ENCODE measurements around the gene GALNT3. TPM values are rescaled to one million over a fixed set of nuclear protein-coding genes. Genes with fewer than 3 reads are reported as not detected.

Gene GALNT3
- total and polyA plus RNA-seq, 2 donors (not counting 1 experiment from before 2014, with no cell fraction given): 5.7 to 15.9 TPM

DNA sequence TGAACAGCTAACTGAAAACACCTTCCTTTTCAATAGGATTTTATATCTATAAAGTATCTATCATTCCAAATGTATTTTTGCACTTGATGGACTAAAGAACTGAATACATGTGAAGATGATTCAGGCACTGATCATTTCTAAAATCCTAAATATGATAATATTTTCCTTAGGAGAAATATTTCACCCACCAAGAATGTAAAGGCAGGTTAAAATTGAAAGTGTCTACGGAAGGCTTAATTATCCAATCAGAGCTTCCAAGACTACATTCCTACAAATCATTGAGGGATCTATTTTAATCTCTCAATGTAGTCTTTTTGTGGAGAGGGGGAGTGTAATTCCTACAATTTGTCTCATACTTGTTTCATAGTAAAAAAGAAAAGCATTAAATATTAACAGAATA, 3.6 kb downstream of the GALNT3 start:
- ChIA-PET POLR2A (no interaction called here), CTCF (no interaction called here)
- no peak for ATAC-seq (ENCODE audit: low read depth)
- Mint-ChIP-seq H3K27me3 (no peaks in the 10 kb centered on the region), H3K9me3 (ENCODE audit: insufficient read depth) (no peaks in the 10 kb centered on the region), H3K4me3 (no peak overlapping the region), H3K27ac (no peak overlapping the region), H3K4me1 (peaks cover 47% of the 10 kb centered on the region)
- H4K20me1 ChIP-seq (ENCODE audit: control insufficient read depth, insufficient read depth, low read length, poor library complexity, severe bottlenecking): peaks cover 4% of the 10 kb centered on the region
- DNase-seq: no peak
- peaks cover 65% of the 10 kb centered on the region for H3K79me2 ChIP-seq (ENCODE audit: control insufficient read depth, insufficient read depth, low read length)
- no peaks in the 10 kb centered on the region for H3K27me3 ChIP-seq (replicated peaks in 1 of 4; ENCODE audit: control extremely low read depth in 1 of 4, control insufficient read depth in 3 of 4, insufficient read depth in 4 of 4, low read length in 3 of 4)
- peaks cover 0 to 3% of the 10 kb centered on the region in 2 experiments for H3K36me3 ChIP-seq (replicated peaks in 1 of 2; ENCODE audit: control extremely low read depth in 1 of 2, control insufficient read depth in 1 of 2, extremely low read depth in 1 of 2, insufficient read depth in 2 of 2, low read length in 1 of 2)
- H3K9ac ChIP-seq (ENCODE audit: low read length): no peak overlapping the region
- no peak overlapping the region for H3K4me3 ChIP-seq (ENCODE audit: control extremely low read depth in 1 of 5, extremely low read depth in 1 of 5, insufficient read depth in 1 of 5, low read depth in 2 of 5, low read length in 4 of 5)
- TF ChIP-seq EZH2 (IDR thresholded peaks at IDR 0.05; ENCODE audit: borderline replicate concordance, insufficient read depth, low read depth, low read length, poor library complexity, severe bottlenecking): no peak
- TF ChIP-seq, protein P1, sequence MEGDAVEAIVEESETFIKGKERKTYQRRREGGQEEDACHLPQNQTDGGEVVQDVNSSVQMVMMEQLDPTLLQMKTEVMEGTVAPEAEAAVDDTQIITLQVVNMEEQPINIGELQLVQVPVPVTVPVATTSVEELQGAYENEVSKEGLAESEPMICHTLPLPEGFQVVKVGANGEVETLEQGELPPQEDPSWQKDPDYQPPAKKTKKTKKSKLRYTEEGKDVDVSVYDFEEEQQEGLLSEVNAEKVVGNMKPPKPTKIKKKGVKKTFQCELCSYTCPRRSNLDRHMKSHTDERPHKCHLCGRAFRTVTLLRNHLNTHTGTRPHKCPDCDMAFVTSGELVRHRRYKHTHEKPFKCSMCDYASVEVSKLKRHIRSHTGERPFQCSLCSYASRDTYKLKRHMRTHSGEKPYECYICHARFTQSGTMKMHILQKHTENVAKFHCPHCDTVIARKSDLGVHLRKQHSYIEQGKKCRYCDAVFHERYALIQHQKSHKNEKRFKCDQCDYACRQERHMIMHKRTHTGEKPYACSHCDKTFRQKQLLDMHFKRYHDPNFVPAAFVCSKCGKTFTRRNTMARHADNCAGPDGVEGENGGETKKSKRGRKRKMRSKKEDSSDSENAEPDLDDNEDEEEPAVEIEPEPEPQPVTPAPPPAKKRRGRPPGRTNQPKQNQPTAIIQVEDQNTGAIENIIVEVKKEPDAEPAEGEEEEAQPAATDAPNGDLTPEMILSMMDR (IDR thresholded peaks at IDR 0.05): no peak
- no peak overlapping the region for H3K27ac ChIP-seq (ENCODE audit: low read length in 2 of 2)
- no peak overlapping the region for H2AFZ ChIP-seq (ENCODE audit: insufficient read depth, low read depth, low read length, poor library complexity, severe bottlenecking)
- no peak overlapping the region for H3K4me2 ChIP-seq (replicated peaks; ENCODE audit: low read depth, low read length, poor library complexity, severe bottlenecking)
- intact Hi-C loops (cut with micrococcal nuclease): loop anchor here (5.0 to 10.0 kb wide), 2 partner anchors 48 to 54 kb away; no protein-coding TSS in a partner anchor
- WGBS (ENCODE audit: insufficient coverage): no CpG with 5 or more reads among the region's 1 CpG
- H3K4me1 ChIP-seq (ENCODE audit: control insufficient read depth in 2 of 2, insufficient read depth in 2 of 2, low read length in 2 of 2): peaks cover 19% of the 10 kb centered on the region in 2 donors
- no peaks in the 10 kb centered on the region for H3K9me3 ChIP-seq (ENCODE audit: control extremely low read depth in 1 of 3, control insufficient read depth in 2 of 3, insufficient read depth in 1 of 3, low read length in 2 of 3)

DNA sequence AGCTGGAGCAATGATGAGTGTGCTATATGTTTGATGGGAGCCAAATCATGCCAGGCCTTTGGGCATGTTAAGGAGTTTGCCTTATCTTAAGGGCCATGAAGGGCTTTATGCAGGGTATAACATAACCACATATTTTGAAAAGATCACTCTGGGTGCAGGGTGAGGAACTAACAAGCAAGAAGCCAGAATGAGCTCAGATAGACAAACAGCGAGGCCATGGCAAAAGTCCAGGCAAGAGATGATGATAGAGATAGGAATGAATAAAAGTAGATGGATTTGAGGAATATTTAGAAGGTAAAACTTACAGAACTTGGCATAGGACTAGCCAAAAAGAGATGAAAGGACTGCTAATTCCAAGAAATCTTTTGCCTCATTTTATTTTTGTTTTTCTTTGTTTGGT, 6.7 kb downstream of the GALNT3 start:
- Histone ChIP-seq H3K9ac (ENCODE audit: low read length) (no peak overlapping the region), H3K79me2 (ENCODE audit: control insufficient read depth, insufficient read depth, low read length) (peaks cover 68% of the 10 kb centered on the region), H3K4me3 (ENCODE audit: control extremely low read depth in 1 of 5, extremely low read depth in 1 of 5, insufficient read depth in 1 of 5, low read depth in 2 of 5, low read length in 4 of 5) (no peak overlapping the region), H3K27ac (ENCODE audit: low read length in 2 of 2) (no peak overlapping the region), H2AFZ (ENCODE audit: insufficient read depth, low read depth, low read length, poor library complexity, severe bottlenecking) (no peak overlapping the region), H3K36me3 (replicated peaks in 1 of 2; ENCODE audit: control extremely low read depth in 1 of 2, control insufficient read depth in 1 of 2, extremely low read depth in 1 of 2, insufficient read depth in 2 of 2, low read length in 1 of 2) (peaks cover 0 to 6% of the 10 kb centered on the region in 2 experiments), H3K9me3 (ENCODE audit: control extremely low read depth in 1 of 3, control insufficient read depth in 2 of 3, insufficient read depth in 1 of 3, low read length in 2 of 3) (peaks cover 0 to 1% (median 0%) of the 10 kb centered on the region in 3 donors), H3K4me2 (replicated peaks; ENCODE audit: low read depth, low read length, poor library complexity, severe bottlenecking) (no peak overlapping the region), H3K4me1 (ENCODE audit: control insufficient read depth in 2 of 2, insufficient read depth in 2 of 2, low read length in 2 of 2) (peaks cover 0 to 3% of the 10 kb centered on the region in 2 donors), H4K20me1 (ENCODE audit: control insufficient read depth, insufficient read depth, low read length, poor library complexity, severe bottlenecking) (peaks cover 22% of the 10 kb centered on the region), H3K27me3 (replicated peaks in 1 of 4; ENCODE audit: control extremely low read depth in 1 of 4, control insufficient read depth in 3 of 4, insufficient read depth in 4 of 4, low read length in 3 of 4) (no peaks in the 10 kb centered on the region)
- DNase-seq (no peak), ATAC-seq (ENCODE audit: low read depth) (no peak)
- Mint-ChIP-seq H3K9me3 (ENCODE audit: insufficient read depth) (no peaks in the 10 kb centered on the region), H3K4me3 (no peak overlapping the region), H3K4me1 (peaks cover 31% of the 10 kb centered on the region), H3K27me3 (no peaks in the 10 kb centered on the region), H3K27ac (no peak overlapping the region)
- no peak for TF ChIP-seq EZH2 (IDR thresholded peaks at IDR 0.05; ENCODE audit: borderline replicate concordance, insufficient read depth, low read depth, low read length, poor library complexity, severe bottlenecking)
- TF ChIP-seq, protein P1 (IDR thresholded peaks at IDR 0.05): no peak
- ChIA-PET CTCF (no interaction called here), POLR2A (no interaction called here)
- intact Hi-C loops (cut with micrococcal nuclease): no loop called here
- WGBS (ENCODE audit: insufficient coverage): 86% methylated on average over 1 of the region's 1 CpG

Data from B cell (primary cell).